ENCODE measurements around the gene ITFG2.

- no peak for TF ChIP-seq CTCF (conservative IDR thresholded peaks at IDR 0.05; ENCODE audit: low read length)
- no peak for TF ChIP-seq EZH2phosphoT487 (IDR thresholded peaks at IDR 0.05; ENCODE audit: borderline replicate concordance)
Measured at GRCh38 chr12:2775431-2775830, 37.0 kb upstream of the ITFG2 start.

Measured in Loucy (cell line).